ENCODE data around the gene AQP4.
A peak's percentile ranks its signal among the peaks of the same experiment; 100 is the strongest.

AQP4 gene

DNA sequence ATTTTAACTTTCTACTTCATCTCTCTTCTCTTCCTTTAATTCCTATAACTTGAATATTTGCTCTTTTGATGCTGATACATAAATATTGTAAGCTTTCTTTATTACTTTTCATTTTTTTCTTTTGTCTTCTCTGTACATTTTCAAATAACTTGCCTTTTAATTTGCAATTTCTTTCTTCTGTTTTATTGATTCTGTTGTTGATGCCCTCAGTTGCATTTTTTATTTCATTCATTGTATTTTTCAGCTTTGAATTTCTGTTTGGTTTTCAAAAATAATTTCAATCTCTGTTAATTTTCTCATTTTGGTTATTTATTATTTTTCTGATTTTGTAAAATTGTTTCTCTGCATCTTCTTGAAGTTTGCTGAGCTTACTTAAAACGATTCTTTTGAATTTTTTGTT lies 47.0 kb downstream of the AQP4 start:
- no peak overlapping the region for H3K4me2 ChIP-seq (ENCODE audit: low read depth, low read length)
- no peak overlapping the region for H3K9ac ChIP-seq (ENCODE audit: low read length)
- H3K36me3 ChIP-seq (replicated peaks; ENCODE audit: insufficient read depth, low read length) = no peaks in the 10 kb centered on the region
- no peaks in the 10 kb centered on the region for H4K20me1 ChIP-seq (ENCODE audit: insufficient read depth, low read length)
- H3K4me3 ChIP-seq (ENCODE audit: low read length) = no peak overlapping the region
- DNase-seq = no peak
- H3K9me2 ChIP-seq (replicated peaks; ENCODE audit: insufficient read depth, low read length) = no peaks in the 10 kb centered on the region
- H3K4me1 ChIP-seq (ENCODE audit: low read length) = no peaks in the 10 kb centered on the region
- H3K27ac ChIP-seq (ENCODE audit: low read length) = no peak overlapping the region
- no peak for TF ChIP-seq EZH2phosphoT487 (IDR thresholded peaks at IDR 0.05; ENCODE audit: low read length)
- TF ChIP-seq CTCF (IDR thresholded peaks at IDR 0.05; ENCODE audit: low read length) = no peak
- no peak for TF ChIP-seq EZH2 (optimal IDR thresholded peaks at IDR 0.05; ENCODE audit: low read depth, low read length)
- no peaks in the 10 kb centered on the region for H3K79me2 ChIP-seq (ENCODE audit: low read length)
- H3K9me3 ChIP-seq (replicated peaks; ENCODE audit: insufficient read depth, low read length) = no peaks in the 10 kb centered on the region
- H2AFZ ChIP-seq (ENCODE audit: low read length) = no peak overlapping the region
- no peaks in the 10 kb centered on the region for H3F3A ChIP-seq (ENCODE audit: insufficient read depth, low read length)
- no peaks in the 10 kb centered on the region for H3K27me3 ChIP-seq (replicated peaks; ENCODE audit: insufficient read depth, low read length)

- H3F3A ChIP-seq (ENCODE audit: insufficient read depth, low read length) = no peaks in the 10 kb centered on the region
- no peaks in the 10 kb centered on the region for H3K27me3 ChIP-seq (replicated peaks; ENCODE audit: insufficient read depth, low read length)
- H3K9ac ChIP-seq (ENCODE audit: low read length) = no peak overlapping the region
- peak; percentile 19 for DNase-seq
- no peak overlapping the region for H2AFZ ChIP-seq (ENCODE audit: low read length)
- H3K9me2 ChIP-seq (replicated peaks; ENCODE audit: insufficient read depth, low read length) = no peaks in the 10 kb centered on the region
- no peaks in the 10 kb centered on the region for H3K36me3 ChIP-seq (replicated peaks; ENCODE audit: insufficient read depth, low read length)
- no peak for TF ChIP-seq EZH2 (optimal IDR thresholded peaks at IDR 0.05; ENCODE audit: low read depth, low read length)
- TF ChIP-seq CTCF (IDR thresholded peaks at IDR 0.05; ENCODE audit: low read length) = peak; percentile 53
- TF ChIP-seq EZH2phosphoT487 (IDR thresholded peaks at IDR 0.05; ENCODE audit: low read length) = no peak
- H3K4me2 ChIP-seq (ENCODE audit: low read depth, low read length) = no peak overlapping the region
- H3K4me3 ChIP-seq (ENCODE audit: low read length) = no peak overlapping the region
- H3K9me3 ChIP-seq (replicated peaks; ENCODE audit: insufficient read depth, low read length) = no peaks in the 10 kb centered on the region
- no peaks in the 10 kb centered on the region for H3K79me2 ChIP-seq (ENCODE audit: low read length)
- H3K27ac ChIP-seq (ENCODE audit: low read length) = no peak overlapping the region
- H3K4me1 ChIP-seq (ENCODE audit: low read length) = no peaks in the 10 kb centered on the region
- H4K20me1 ChIP-seq (ENCODE audit: insufficient read depth, low read length) = no peaks in the 10 kb centered on the region
Observed at GRCh38 chr18:26813043-26813442, 52.5 kb downstream of the AQP4 start.

DNA sequence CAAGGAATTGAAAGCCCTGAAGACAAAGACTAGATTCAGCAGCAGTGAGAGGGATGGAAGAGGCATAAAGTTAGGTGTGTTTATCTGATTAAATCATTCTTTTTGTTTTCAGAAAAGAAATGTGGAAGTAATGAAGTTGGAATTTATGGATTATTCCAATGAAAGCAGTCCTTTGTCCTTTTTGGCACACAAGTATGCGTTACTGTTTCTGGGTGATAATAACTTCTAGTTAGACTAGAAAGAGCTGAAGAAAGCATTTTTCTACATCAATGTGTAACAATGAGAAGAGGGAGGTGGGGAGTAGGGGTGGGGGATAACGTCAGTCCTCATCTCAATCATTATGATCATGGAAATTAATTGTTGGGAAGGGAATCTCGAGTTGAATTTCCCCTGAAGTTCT lies 53.0 kb downstream of the AQP4 start:
- no peak overlapping the region for H3K4me2 ChIP-seq (ENCODE audit: low read depth, low read length)
- no peaks in the 10 kb centered on the region for H3K9me2 ChIP-seq (replicated peaks; ENCODE audit: insufficient read depth, low read length)
- no peaks in the 10 kb centered on the region for H4K20me1 ChIP-seq (ENCODE audit: insufficient read depth, low read length)
- H3K79me2 ChIP-seq (ENCODE audit: low read length) = no peaks in the 10 kb centered on the region
- no peaks in the 10 kb centered on the region for H3K36me3 ChIP-seq (replicated peaks; ENCODE audit: insufficient read depth, low read length)
- no peak for DNase-seq
- H3K4me1 ChIP-seq (ENCODE audit: low read length) = no peaks in the 10 kb centered on the region
- no peak overlapping the region for H3K4me3 ChIP-seq (ENCODE audit: low read length)
- H3K9me3 ChIP-seq (replicated peaks; ENCODE audit: insufficient read depth, low read length) = no peaks in the 10 kb centered on the region
- H3K9ac ChIP-seq (ENCODE audit: low read length) = no peak overlapping the region
- H2AFZ ChIP-seq (ENCODE audit: low read length) = no peak overlapping the region
- no peak overlapping the region for H3K27ac ChIP-seq (ENCODE audit: low read length)
- no peak for TF ChIP-seq EZH2phosphoT487 (IDR thresholded peaks at IDR 0.05; ENCODE audit: low read length)
- no peak for TF ChIP-seq EZH2 (optimal IDR thresholded peaks at IDR 0.05; ENCODE audit: low read depth, low read length)
- TF ChIP-seq CTCF (IDR thresholded peaks at IDR 0.05; ENCODE audit: low read length) = no peak
- no peaks in the 10 kb centered on the region for H3F3A ChIP-seq (ENCODE audit: insufficient read depth, low read length)
- no peaks in the 10 kb centered on the region for H3K27me3 ChIP-seq (replicated peaks; ENCODE audit: insufficient read depth, low read length)
